DOHH2 (cell line): Measurements from ENCODE around the gene CWC25.

ENCODE experiments used
- H3F3A ChIP-seq: fragments of 200-600 bp; sonication (generic), shearing (Covaris generic); 2 replicates; pipeline ENCODE4 v1.6.0; 2016; ENCODE audit warnings: antibody characterized with exemption, mild to moderate bottlenecking; ENCODE audit not compliant: control insufficient read depth, insufficient read depth
- H3K27ac ChIP-seq: fragments of 200-600 bp; sonication (generic); 2 replicates; pipeline ENCODE4 v1.5.1; 2014; ENCODE audit warnings: low read depth, mild to moderate bottlenecking, low read length, moderate library complexity
- H3K27me3 ChIP-seq: fragments of 200-600 bp; sonication (generic); 2 replicates; pipeline ENCODE4 v1.6.1; 2014; ENCODE audit warnings: mild to moderate bottlenecking, low read length, mixed read lengths; ENCODE audit not compliant: control insufficient read depth
- H3K36me3 ChIP-seq: fragments of 200-600 bp; sonication (generic); 2 replicates; pipeline ENCODE4 v1.6.1; 2014; ENCODE audit warnings: mild to moderate bottlenecking, low read length, moderate library complexity, mixed read lengths; ENCODE audit not compliant: control insufficient read depth
- H3K4me1 ChIP-seq: fragments of 200-600 bp; sonication (generic); 2 replicates; pipeline ENCODE4 v1.6.1; 2014; ENCODE audit warnings: mild to moderate bottlenecking, low read length, mixed read lengths; ENCODE audit not compliant: control insufficient read depth
- H3K4me2 ChIP-seq: fragments of 200-600 bp; sonication (generic); 2 replicates; pipeline ENCODE4 v1.6.0; 2014; ENCODE audit warnings: mild to moderate bottlenecking, low read length, moderate library complexity
- H3K4me3 ChIP-seq: fragments of 200-600 bp; sonication (generic); 2 replicates; pipeline ENCODE4 v1.5.1; 2014; ENCODE audit warnings: mild to moderate bottlenecking, low read length, mixed read lengths
- H3K79me2 ChIP-seq: fragments of 200-600 bp; sonication (generic); 2 replicates; pipeline ENCODE4 v1.6.1; 2014; ENCODE audit warnings: mild to moderate bottlenecking, low read length, mixed read lengths; ENCODE audit not compliant: control insufficient read depth
- H3K9me2 ChIP-seq: fragments of 200-600 bp; sonication (generic); replicated peaks from 2 replicates; pipeline ENCODE4 v1.6.1; 2014; ENCODE audit warnings: mild to moderate bottlenecking, low read length, mixed read lengths; ENCODE audit not compliant: control insufficient read depth
- H3K9me3 ChIP-seq: fragments of 200-600 bp; sonication (generic); 2 replicates; pipeline ENCODE4 v1.6.1; 2014; ENCODE audit warnings: antibody characterized with exemption, low read length, mixed read lengths; ENCODE audit not compliant: control insufficient read depth, insufficient read depth
- H4K20me1 ChIP-seq: fragments of 200-600 bp; sonication (generic); 2 replicates; pipeline ENCODE4 v1.6.0; 2014; ENCODE audit warnings: low read depth, mild to moderate bottlenecking, antibody characterized with exemption, low read length, moderate library complexity; ENCODE audit not compliant: control insufficient read depth, insufficient read depth
- CTCF ChIP-seq: fragments of 200-600 bp; sonication (generic); IDR thresholded peaks from one replicate; pipeline ENCODE4 v1.5.1; 2014; ENCODE audit warnings: antibody characterized with exemption, mild to moderate bottlenecking, low read depth, low read length; ENCODE audit not compliant: poor library complexity, severe bottlenecking
- EZH2phosphoT487 ChIP-seq: fragments of 200-600 bp; sonication (generic); IDR thresholded peaks from 2 replicates; pipeline ENCODE4 v1.6.1; 2017; ENCODE audit warnings: borderline replicate concordance, mild to moderate bottlenecking, antibody characterized with exemption, low read length, moderate library complexity, mixed read lengths

The CWC25 gene

GRCh38 chr17:38751808-38752307 is 73.3 kb downstream of the CWC25 start:
- peaks cover 32% of the 10 kb centered on the region for H3K36me3 ChIP-seq
- H3K27me3 ChIP-seq: peaks cover 20% of the 10 kb centered on the region
- H3K4me3 ChIP-seq: peak overlapping the region; percentile 91
- H3K4me2 ChIP-seq: peak overlapping the region; percentile 73
- peaks cover 14% of the 10 kb centered on the region for H3F3A ChIP-seq
- peak overlapping the region; percentile 81 for H3K27ac ChIP-seq
- peaks cover 33% of the 10 kb centered on the region for H3K79me2 ChIP-seq
- no peaks in the 10 kb centered on the region for H3K9me2 ChIP-seq
- H3K9me3 ChIP-seq: no peaks in the 10 kb centered on the region
- peaks cover 49% of the 10 kb centered on the region for H3K4me1 ChIP-seq
- TF ChIP-seq EZH2phosphoT487: no peak
- no peak for TF ChIP-seq CTCF
- H4K20me1 ChIP-seq: no peaks in the 10 kb centered on the region; the same call in 1 of the 2 replicates

DNA sequence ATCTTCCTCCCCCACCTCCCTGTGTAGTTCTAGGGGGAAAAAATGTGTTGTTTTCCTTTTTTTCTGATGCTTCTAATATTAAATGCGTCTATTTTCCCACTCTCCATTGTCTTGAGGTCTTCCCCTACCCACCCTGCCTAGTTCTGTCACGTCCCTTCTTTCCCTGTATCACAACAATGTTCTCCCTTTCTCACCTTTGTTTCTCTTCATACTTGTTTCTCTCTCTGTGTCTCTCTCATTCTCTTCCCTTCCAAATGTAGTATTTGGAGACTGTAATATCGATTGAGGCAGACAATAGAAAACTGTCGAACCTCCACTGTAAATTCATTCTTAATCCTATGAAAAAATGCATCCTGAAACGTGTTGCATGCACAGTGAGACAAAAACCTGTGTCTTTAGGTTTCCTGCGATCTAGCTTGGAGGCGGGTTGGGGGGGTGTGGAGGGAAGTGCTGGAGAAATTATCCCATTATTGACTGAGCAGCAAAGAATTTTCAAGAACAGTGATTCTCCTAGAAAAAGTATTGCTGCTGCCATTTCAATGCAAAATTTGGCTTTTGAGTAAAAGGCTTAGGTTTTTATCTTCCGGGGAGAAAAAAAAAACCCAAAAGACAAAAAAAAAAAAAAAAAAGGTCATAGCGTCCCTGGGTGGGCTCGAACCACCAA is 73.8 kb downstream of the CWC25 start:
- peaks cover 20% of the 10 kb centered on the region for H3K27me3 ChIP-seq
- H3K9me3 ChIP-seq: no peaks in the 10 kb centered on the region
- H3K36me3 ChIP-seq: peaks cover 29% of the 10 kb centered on the region
- H3K4me3 ChIP-seq: peak overlapping the region; percentile 91
- peak overlapping the region; percentile 23 for H3K27ac ChIP-seq
- peaks cover 19% of the 10 kb centered on the region for H3F3A ChIP-seq
- H3K9me2 ChIP-seq: no peaks in the 10 kb centered on the region
- H3K4me1 ChIP-seq: peaks cover 55% of the 10 kb centered on the region
- TF ChIP-seq CTCF (no peak), EZH2phosphoT487 (no peak)
- peak overlapping the region; percentile 73 for H3K4me2 ChIP-seq
- H4K20me1 ChIP-seq: no peaks in the 10 kb centered on the region; the same call in 1 of the 2 replicates
- H3K79me2 ChIP-seq: peaks cover 33% of the 10 kb centered on the region
